Peyer's patch (tissue), 4 donors: Measurements from ENCODE around the gene PLEKHG3.

Source experiments
- CTCF ChIP-seq, 6 experiments: fragments of 450-650 bp in 4 of 6; fragments of 200-600 bp in 2 of 6; sonication (generic) in 1 of 6; IDR thresholded peaks; one replicate each; pipeline ENCODE4 v1.5.1; 2017 to 2019; ENCODE audit warnings: antibody characterized with exemption in 6 of 6, mild to moderate bottlenecking in 3 of 6, moderate library complexity in 1 of 6
- POLR2A ChIP-seq, 2 donors: fragments of 450-650 bp; IDR thresholded peaks; one replicate each; pipeline ENCODE4 v1.5.1; 2017; ENCODE audit warnings: antibody characterized with exemption in 2 of 2, mild to moderate bottlenecking in 2 of 2, moderate library complexity in 2 of 2

DNA sequence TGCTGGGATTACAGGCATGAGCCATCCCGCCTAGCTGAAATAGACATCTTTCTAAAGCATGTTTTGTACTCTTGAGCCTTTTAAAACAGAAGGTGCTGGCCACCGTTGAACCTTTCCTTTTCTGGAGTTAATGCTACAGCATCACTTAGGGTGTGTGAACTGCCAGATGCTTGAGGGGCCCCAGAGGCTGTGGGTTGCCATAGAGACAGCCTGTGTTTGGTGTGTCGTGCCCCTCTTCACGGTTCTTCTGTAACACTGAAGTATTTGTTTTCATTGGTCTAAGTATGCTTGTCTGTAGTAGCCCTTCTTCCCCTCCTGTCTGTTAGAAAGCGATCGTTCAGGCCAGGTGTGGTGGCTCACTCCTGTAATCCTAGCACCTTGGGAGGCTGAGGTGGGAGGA, 30.8 kb downstream of the PLEKHG3 start:
- TF ChIP-seq CTCF (IDR thresholded peaks at IDR 0.05) (no peak), POLR2A (IDR thresholded peaks at IDR 0.05) (no peak)
